NT2/D1 (cell line): ENCODE results near the gene PLS1.
"Not testable (repeated sequence)": the region's sequence is repeated elsewhere in the genome, so short reads cannot be mapped to it uniquely, and the experiment has no call there.

Experiments
- DNase-seq: peaks from one replicate; pipeline ENCODE4 v3.0.0-alpha.2; 2011; ENCODE audit warnings: low read depth, low spot score
- H3K27me3 ChIP-seq: 2 replicates; pipeline ENCODE4 v1.6.0; 2011; ENCODE audit warnings: mild to moderate bottlenecking; ENCODE audit not compliant: insufficient read length, insufficient read depth
- H3K36me3 ChIP-seq: 2 replicates; pipeline ENCODE4 v1.6.1; 2011; ENCODE audit warnings: mild to moderate bottlenecking, low read length, mixed read lengths; ENCODE audit not compliant: insufficient read depth, insufficient read length
- H3K4me1 ChIP-seq: 2 replicates; pipeline ENCODE4 v1.5.1; 2011; ENCODE audit not compliant: insufficient read depth, insufficient read length
- H3K4me3 ChIP-seq: 2 replicates; pipeline ENCODE4 v1.5.1; 2011; ENCODE audit warnings: low read depth; ENCODE audit not compliant: insufficient read length
- H3K9ac ChIP-seq: 2 replicates; pipeline ENCODE4 v1.6.0; 2011; ENCODE audit warnings: low read depth; ENCODE audit not compliant: insufficient read length
- H3K9me3 ChIP-seq: 2 replicates; pipeline ENCODE4 v1.5.1; 2011; ENCODE audit warnings: mild to moderate bottlenecking, low read length; ENCODE audit not compliant: insufficient read depth
- SUZ12 ChIP-seq: IDR thresholded peaks from 2 replicates; pipeline ENCODE4 v1.6.1; 2011; ENCODE audit not compliant: insufficient read length, insufficient read depth; ENCODE audit errors: extremely low read depth
- YY1 ChIP-seq: IDR thresholded peaks from 2 replicates; pipeline ENCODE4 v1.6.1; 2011; ENCODE audit not compliant: insufficient read length, insufficient read depth
- ZNF274 ChIP-seq: IDR thresholded peaks from 2 replicates; pipeline ENCODE4 v1.6.1; 2011; ENCODE audit warnings: mild to moderate bottlenecking, low read depth, low read length

The PLS1 gene

DNA sequence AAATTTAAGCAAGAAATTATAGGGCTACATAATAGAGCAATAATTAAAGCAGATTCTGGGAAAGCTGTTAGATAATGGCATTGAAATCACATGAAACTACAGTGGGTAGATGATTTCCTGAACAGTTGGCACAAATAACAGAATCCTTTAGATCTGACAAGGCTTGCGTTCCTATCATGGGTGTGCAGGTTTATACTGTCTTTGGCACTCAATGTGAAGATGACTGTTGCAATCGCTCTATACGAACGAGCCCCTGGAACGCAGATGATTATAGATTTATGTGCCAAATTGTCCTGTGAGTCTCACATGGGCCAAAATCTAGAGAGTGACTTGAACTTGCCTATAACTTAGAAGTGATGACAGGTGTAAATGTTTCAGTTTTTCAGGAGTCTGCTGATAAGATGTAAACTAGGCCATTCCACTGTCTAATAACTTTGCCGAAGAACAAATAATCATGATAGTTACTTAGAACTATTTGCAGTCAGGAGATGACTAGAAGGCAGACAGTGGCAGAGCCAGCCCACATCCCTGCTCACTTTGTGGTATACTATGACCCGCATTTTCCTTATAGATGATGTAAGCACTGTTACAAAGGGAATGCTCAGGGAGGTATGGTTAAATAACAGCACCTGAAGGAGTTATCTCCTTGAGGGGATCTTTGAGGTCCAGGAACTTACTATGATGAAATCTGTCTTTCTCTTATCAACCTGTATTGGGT lies 97.1 kb downstream of the PLS1 start:
- no peaks in the 10 kb centered on the region for H3K36me3 ChIP-seq

DNA sequence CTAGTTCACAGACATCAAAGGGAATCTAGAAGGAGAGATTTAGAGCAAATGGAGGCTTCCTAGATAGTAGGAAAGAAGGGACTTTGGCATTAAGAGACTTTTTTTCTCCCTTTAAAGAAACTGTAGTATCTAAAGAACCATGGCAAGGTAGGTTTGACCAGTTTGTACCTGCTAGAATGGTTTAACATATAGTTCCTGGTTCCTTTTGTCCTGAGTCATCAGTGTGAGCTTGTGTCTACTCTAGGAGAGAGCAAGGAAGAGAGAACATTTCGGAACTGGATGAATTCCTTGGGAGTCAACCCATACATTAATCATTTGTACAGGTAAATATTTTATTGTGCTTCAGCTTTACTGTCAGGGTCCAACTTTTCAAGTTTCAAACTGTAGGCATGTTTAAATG lies 98.0 kb downstream of the PLS1 start:
- TF ChIP-seq YY1 = no peak
- no peak for TF ChIP-seq ZNF274
- TF ChIP-seq SUZ12 = no peak
- no peak for DNase-seq
- Histone ChIP-seq H3K4me3 (no peak overlapping the region), H3K36me3 (no peaks in the 10 kb centered on the region), H3K9ac (no peak overlapping the region), H3K27me3 (no peaks in the 10 kb centered on the region), H3K4me1 (no peaks in the 10 kb centered on the region), H3K9me3 (no peaks in the 10 kb centered on the region)

More for the DNA sequence above, 97.1 kb downstream of the PLS1 start:
- no peak for TF ChIP-seq ZNF274
- no peak for TF ChIP-seq YY1
- no peak for TF ChIP-seq SUZ12
- H3K27me3 ChIP-seq = no peaks in the 10 kb centered on the region
- no peaks in the 10 kb centered on the region for H3K9me3 ChIP-seq
- no peak overlapping the region for H3K9ac ChIP-seq
- no peaks in the 10 kb centered on the region for H3K4me1 ChIP-seq
- no peak for DNase-seq
- H3K4me3 ChIP-seq = no peak overlapping the region

DNA sequence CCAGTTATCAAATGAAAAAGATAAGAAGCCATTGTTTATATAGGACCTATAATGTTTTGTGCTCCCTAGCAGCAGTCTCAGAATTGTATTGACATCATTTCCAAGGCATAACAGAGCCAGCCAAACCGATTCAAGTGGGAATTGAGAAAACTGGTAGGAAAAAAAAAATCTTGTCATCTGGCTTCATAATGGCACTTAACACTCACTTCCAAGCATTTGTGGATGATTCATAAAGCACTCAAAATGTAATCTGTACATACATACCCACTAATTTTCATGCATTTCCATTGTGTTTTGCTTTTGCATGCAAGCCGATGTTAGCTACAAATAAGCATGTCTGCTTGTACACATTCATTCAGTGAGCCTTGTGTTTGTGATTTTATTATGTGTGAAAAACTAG lies 109.0 kb downstream of the PLS1 start:
- TF ChIP-seq ZNF274 = no peak
- no peak for TF ChIP-seq SUZ12
- no peak for TF ChIP-seq YY1
- no peak for DNase-seq
- H3K4me3 ChIP-seq = no peak overlapping the region
- no peak overlapping the region for H3K9ac ChIP-seq
- H3K4me1 ChIP-seq = no peaks in the 10 kb centered on the region
- no peaks in the 10 kb centered on the region for H3K36me3 ChIP-seq
- H3K27me3 ChIP-seq = no peaks in the 10 kb centered on the region
- H3K9me3 ChIP-seq = no peaks in the 10 kb centered on the region

DNA sequence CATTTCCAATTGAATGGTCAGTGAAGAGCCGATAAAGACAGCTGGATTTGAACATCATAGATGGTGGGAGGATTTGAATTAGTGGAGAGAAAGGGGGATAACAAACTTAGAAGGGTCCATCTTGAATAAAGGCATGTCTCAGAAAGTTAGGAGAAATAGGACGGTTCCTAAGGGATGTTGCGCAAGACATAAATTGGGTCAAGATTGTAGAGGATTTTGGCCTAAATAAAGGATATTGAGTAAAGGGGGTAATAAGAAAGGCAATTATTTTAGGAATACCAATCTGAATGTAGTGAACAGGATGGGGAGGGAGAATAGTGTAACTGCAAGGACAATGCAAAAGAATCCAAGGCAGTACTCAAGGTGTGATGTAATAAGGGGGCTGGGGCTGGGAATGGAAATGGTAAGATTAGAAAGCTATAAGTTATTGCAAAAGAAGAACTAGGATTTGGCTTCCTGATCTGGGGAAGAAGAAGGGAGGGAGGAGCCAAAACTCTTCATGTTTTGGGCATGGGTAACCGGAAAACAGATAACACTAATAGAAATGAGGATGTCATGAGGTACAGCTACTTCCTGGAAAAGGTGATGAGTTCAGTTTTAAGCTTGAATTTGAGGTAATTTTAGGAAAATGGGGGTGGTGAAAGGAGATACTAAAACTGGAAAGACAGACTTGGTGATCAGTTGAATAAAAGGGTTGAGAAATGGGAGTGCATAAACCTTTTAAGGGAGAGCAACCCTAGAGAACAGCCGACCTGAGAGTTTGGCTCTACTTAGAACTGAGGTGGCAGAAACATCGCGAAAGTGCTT lies 110.3 kb downstream of the PLS1 start:
- TF ChIP-seq ZNF274 (no peak), SUZ12 (no peak), YY1 (no peak)
- DNase-seq = no peak
- Histone ChIP-seq H3K4me1 (no peaks in the 10 kb centered on the region), H3K27me3 (no peaks in the 10 kb centered on the region), H3K4me3 (no peak overlapping the region), H3K36me3 (no peaks in the 10 kb centered on the region), H3K9me3 (no peaks in the 10 kb centered on the region), H3K9ac (no peak overlapping the region)

DNA sequence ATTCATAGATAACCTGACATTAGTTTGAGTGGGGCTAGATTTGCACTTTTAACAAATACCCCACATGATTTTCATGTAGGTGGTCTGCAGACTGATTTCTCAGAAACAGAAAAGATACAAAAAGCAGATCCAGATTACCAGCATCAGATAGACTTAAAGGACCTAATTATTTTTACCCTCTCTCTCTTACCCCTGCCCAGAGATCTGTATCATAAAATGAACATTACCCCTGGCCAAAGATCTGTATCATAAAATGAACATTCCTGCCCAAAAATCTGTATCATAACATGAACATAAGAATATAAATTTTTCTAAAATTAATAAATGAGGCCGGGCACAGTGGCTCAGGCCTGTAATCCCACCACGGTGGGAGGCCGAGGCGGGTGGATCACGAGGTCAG lies 113.0 kb downstream of the PLS1 start:
- no peaks in the 10 kb centered on the region for H3K27me3 ChIP-seq
- no peak overlapping the region for H3K4me3 ChIP-seq
- H3K9ac ChIP-seq = no peak overlapping the region
- H3K36me3 ChIP-seq = no peaks in the 10 kb centered on the region
- TF ChIP-seq SUZ12 (no peak), YY1 (no peak), ZNF274 (no peak)
- no peaks in the 10 kb centered on the region for H3K4me1 ChIP-seq
- no peak for DNase-seq
- H3K9me3 ChIP-seq = no peaks in the 10 kb centered on the region

DNA sequence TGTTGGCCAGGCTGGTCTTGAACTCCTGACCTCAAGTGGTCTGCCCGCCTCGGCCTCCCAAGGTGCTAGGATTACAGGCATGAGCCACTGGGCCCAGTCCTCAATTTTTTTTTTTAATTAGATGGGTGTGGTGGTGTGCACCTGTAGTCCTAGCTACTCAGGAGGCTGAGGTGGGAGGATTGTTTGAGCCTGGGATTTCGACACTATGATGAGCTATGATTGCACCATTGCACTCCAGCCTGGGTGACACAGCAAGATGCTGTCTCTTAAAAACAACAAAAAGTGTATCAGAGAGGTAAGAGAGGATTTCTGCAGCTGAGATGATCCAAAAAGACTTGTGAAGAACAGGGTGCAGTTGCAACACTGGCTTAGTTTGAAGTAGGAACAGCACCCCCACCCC lies 118.7 kb downstream of the PLS1 start:
- not testable (repeated sequence) for DNase-seq, H3K4me1 ChIP-seq, H3K9me3 ChIP-seq, H3K36me3 ChIP-seq, H3K9ac ChIP-seq, H3K4me3 ChIP-seq, H3K27me3 ChIP-seq

DNA sequence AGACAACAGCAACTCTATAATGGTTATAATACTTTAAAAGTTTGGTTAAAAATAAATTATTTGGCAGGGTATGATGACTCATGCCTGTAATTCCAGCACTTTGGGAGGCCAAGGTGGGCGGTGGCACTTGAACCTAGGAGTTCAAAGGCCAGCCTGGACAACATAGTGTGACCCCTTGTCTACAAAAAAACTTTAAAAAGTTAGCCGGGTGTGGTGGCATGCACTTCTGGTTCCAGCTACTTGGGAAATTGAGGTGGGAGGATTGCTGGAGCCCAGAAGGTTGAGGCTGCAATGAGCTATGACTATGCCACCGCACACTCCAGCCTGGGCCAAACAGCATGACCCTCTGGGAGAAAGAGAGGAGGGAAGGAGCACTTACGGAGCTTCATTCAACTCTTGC lies 119.9 kb downstream of the PLS1 start:
- H3K27me3 ChIP-seq = no peaks in the 10 kb centered on the region
- H3K4me1 ChIP-seq = no peaks in the 10 kb centered on the region
- H3K9ac ChIP-seq = no peak overlapping the region
- no peaks in the 10 kb centered on the region for H3K9me3 ChIP-seq
- H3K36me3 ChIP-seq = no peaks in the 10 kb centered on the region
- no peak overlapping the region for H3K4me3 ChIP-seq
- DNase-seq = no peak
- TF ChIP-seq SUZ12 (no peak), YY1 (no peak), ZNF274 (no peak)

DNA sequence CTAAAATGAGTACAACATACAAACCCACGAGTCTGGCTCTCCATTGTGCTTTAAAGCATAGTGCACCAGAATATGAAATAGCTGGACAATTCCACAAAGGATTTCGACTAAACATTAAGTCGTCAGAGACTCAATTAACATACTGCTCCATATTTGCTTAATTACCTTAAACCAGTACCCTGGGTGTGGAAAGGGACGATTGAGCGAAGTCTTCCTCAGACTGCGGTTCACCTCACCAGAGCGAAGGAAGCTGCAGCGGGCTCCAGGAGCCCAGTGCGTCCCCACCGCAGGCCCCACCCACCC lies 127.4 kb downstream of the PLS1 start:
- no peak for DNase-seq
- TF ChIP-seq YY1 = no peak
- Histone ChIP-seq H3K4me3 (peak overlapping the region; percentile 69), H3K9ac (peak overlapping the region; percentile 58), H3K9me3 (no peaks in the 10 kb centered on the region), H3K36me3 (peaks cover 7% of the 10 kb centered on the region), H3K27me3 (no peaks in the 10 kb centered on the region), H3K4me1 (no peaks in the 10 kb centered on the region)
